SK-N-SH treated with all-trans-retinoic acid at 6 μM for 48 hours (cell line): ENCODE data around the gene GALNT17.

Experiments used
- ATAC-seq: fragments of 200-7000 bp; cut with Tn5 transposase; 3 replicates; pipeline ENCODE4 v1.9.1; 2020; ENCODE audit warnings: mild to moderate bottlenecking, moderate library complexity
- ARNTL ChIP-seq: fragments of 450-650 bp; formaldehyde crosslinking; IDR thresholded peaks from 2 replicates; pipeline ENCODE4 v1.5.0; 2020; ENCODE audit warnings: low read depth, mild to moderate bottlenecking, moderate library complexity, borderline replicate concordance
- BACH2 ChIP-seq: fragments of 250-450 bp; sonication (Bioruptor Pico); IDR thresholded peaks from 2 replicates; pipeline ENCODE4 v1.9.0; 2021; ENCODE audit warnings: mild to moderate bottlenecking, borderline replicate concordance
- CSDC2 ChIP-seq: fragments of 250-450 bp; sonication (Bioruptor Pico); IDR thresholded peaks from 2 replicates; pipeline ENCODE4 v1.5.0; 2020; ENCODE audit warnings: mild to moderate bottlenecking, moderate library complexity
- ESRRG ChIP-seq: fragments of 250-450 bp; sonication (Bioruptor Pico); IDR thresholded peaks from 2 replicates; pipeline ENCODE4 v1.6.1; 2021; ENCODE audit warnings: mild to moderate bottlenecking
- GLIS3 ChIP-seq: fragments of 250-450 bp; sonication (Bioruptor Pico); IDR thresholded peaks from 2 replicates; pipeline ENCODE4 v1.5.0; 2020; ENCODE audit warnings: mild to moderate bottlenecking, moderate library complexity
- OSR1 ChIP-seq: fragments of 250-450 bp; sonication (Bioruptor Pico); IDR thresholded peaks from 2 replicates; pipeline ENCODE4 v1.8.0; 2022; ENCODE audit warnings: moderate library complexity, mild to moderate bottlenecking, inconsistent platforms
- PPARA ChIP-seq: fragments of 250-450 bp; sonication (Bioruptor Pico); IDR thresholded peaks from 2 replicates; pipeline ENCODE4 v1.5.0; 2020; ENCODE audit warnings: mild to moderate bottlenecking, borderline replicate concordance
- RARB ChIP-seq: fragments of 250-450 bp; sonication (Bioruptor Pico); IDR thresholded peaks from 2 replicates; pipeline ENCODE4 v1.8.0; 2021; ENCODE audit warnings: mild to moderate bottlenecking, moderate library complexity
- SNAI2 ChIP-seq: fragments of 250-450 bp; sonication (Bioruptor Pico); IDR thresholded peaks from 2 replicates; pipeline ENCODE4 v1.5.0; 2020; ENCODE audit warnings: mild to moderate bottlenecking, moderate library complexity
- TCF4 ChIP-seq: fragments of 250-450 bp; sonication (Bioruptor Pico); IDR thresholded peaks from 2 replicates; pipeline ENCODE4 v1.8.0; 2021; ENCODE audit warnings: mild to moderate bottlenecking, moderate library complexity, borderline replicate concordance
- TOX ChIP-seq: fragments of 250-450 bp; sonication (Bioruptor Pico); IDR thresholded peaks from 2 replicates; pipeline ENCODE4 v1.8.0; 2021; ENCODE audit warnings: mild to moderate bottlenecking, moderate library complexity, borderline replicate concordance
- ZFP3 ChIP-seq: fragments of 250-450 bp; sonication (Bioruptor Pico); IDR thresholded peaks from 2 replicates; pipeline ENCODE4 v1.5.0; 2020; ENCODE audit warnings: mild to moderate bottlenecking, moderate library complexity
- ZFP30 ChIP-seq: fragments of 450-650 bp; formaldehyde crosslinking; IDR thresholded peaks from 2 replicates; pipeline ENCODE4 v1.5.0; 2022; ENCODE audit warnings: mild to moderate bottlenecking, moderate library complexity
- ZNF8 ChIP-seq: fragments of 450-650 bp; formaldehyde crosslinking; IDR thresholded peaks from 2 replicates; pipeline ENCODE4 v1.5.0; 2020; ENCODE audit warnings: mild to moderate bottlenecking, moderate library complexity
- TF ChIP-seq, protein P1 (sequence below): fragments of 250-450 bp; sonication (Bioruptor Pico); IDR thresholded peaks from 2 replicates; pipeline ENCODE4 v1.5.1; 2021; ENCODE audit warnings: mild to moderate bottlenecking, moderate library complexity
- TF ChIP-seq, protein P2 (sequence below): fragments of 250-450 bp; sonication (Bioruptor Pico); IDR thresholded peaks from 2 replicates; pipeline ENCODE4 v1.5.0; 2020; ENCODE audit warnings: mild to moderate bottlenecking, moderate library complexity
- TF ChIP-seq, protein P3 (sequence below): fragments of 250-450 bp; sonication (Bioruptor Pico); IDR thresholded peaks from 2 replicates; pipeline ENCODE4 v1.8.0; 2021; ENCODE audit warnings: low read depth, mild to moderate bottlenecking, moderate library complexity, borderline replicate concordance
- TF ChIP-seq, protein P4 (sequence below): fragments of 250-450 bp; sonication (Bioruptor Pico); IDR thresholded peaks from 2 replicates; pipeline ENCODE4 v1.8.0; 2020; ENCODE audit warnings: mild to moderate bottlenecking, moderate library complexity, borderline replicate concordance
- TF ChIP-seq, protein P5 (sequence below): fragments of 250-450 bp; sonication (Bioruptor Pico); IDR thresholded peaks from 2 replicates; pipeline ENCODE4 v1.5.1; 2020; ENCODE audit warnings: low read depth, mild to moderate bottlenecking, moderate library complexity

Gene GALNT17

DNA sequence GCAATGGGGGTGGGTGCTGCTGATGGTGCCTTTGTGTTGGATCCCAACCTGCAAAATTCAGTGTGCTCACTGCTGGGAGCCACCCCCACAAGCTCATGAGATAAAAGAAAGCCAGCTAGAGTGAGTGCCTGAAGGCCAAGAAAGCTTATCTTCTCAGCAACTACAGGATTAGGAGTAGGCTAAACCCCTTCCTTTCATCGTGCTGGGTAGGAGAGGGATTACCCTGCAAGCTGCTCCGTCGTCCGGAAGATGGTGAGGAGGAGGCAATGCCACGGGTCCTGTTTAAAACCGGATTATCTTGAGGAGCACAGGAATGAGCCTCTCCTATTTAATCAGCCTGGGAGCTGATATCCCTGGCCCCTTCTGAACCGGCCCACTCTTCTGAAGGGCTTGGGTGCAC is 258.0 kb downstream of the GALNT17 start (continued):
- TF ChIP-seq, protein P1, sequence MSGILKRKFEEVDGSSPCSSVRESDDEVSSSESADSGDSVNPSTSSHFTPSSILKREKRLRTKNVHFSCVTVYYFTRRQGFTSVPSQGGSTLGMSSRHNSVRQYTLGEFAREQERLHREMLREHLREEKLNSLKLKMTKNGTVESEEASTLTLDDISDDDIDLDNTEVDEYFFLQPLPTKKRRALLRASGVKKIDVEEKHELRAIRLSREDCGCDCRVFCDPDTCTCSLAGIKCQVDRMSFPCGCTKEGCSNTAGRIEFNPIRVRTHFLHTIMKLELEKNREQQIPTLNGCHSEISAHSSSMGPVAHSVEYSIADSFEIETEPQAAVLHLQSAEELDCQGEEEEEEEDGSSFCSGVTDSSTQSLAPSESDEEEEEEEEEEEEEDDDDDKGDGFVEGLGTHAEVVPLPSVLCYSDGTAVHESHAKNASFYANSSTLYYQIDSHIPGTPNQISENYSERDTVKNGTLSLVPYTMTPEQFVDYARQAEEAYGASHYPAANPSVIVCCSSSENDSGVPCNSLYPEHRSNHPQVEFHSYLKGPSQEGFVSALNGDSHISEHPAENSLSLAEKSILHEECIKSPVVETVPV (CRISPR knock-in tag) = no peak

DNA sequence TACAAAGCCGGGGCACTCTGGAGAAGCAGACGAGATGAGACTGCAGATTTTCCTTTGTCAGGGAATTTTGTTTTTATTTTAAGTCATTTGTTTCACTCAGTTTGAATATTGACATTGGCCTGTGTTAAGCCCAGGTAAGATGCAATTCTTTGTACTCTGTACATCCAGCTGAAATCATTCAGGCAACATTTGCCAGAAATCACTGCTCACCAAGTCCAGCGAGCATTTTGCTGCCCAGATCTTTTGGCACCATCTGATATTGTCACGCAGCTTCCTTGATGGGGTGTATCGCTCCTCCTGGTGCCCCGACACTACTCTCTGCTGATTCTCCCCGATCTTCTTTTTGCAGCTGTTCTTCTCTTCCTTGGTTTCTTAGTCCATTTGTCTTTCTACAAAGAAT is 261.7 kb downstream of the GALNT17 start:
- no peak for ATAC-seq
- no peak for TF ChIP-seq PPARA (CRISPR knock-in tag)
- TF ChIP-seq ESRRG (CRISPR knock-in tag) = no peak
- TF ChIP-seq, protein P2, sequence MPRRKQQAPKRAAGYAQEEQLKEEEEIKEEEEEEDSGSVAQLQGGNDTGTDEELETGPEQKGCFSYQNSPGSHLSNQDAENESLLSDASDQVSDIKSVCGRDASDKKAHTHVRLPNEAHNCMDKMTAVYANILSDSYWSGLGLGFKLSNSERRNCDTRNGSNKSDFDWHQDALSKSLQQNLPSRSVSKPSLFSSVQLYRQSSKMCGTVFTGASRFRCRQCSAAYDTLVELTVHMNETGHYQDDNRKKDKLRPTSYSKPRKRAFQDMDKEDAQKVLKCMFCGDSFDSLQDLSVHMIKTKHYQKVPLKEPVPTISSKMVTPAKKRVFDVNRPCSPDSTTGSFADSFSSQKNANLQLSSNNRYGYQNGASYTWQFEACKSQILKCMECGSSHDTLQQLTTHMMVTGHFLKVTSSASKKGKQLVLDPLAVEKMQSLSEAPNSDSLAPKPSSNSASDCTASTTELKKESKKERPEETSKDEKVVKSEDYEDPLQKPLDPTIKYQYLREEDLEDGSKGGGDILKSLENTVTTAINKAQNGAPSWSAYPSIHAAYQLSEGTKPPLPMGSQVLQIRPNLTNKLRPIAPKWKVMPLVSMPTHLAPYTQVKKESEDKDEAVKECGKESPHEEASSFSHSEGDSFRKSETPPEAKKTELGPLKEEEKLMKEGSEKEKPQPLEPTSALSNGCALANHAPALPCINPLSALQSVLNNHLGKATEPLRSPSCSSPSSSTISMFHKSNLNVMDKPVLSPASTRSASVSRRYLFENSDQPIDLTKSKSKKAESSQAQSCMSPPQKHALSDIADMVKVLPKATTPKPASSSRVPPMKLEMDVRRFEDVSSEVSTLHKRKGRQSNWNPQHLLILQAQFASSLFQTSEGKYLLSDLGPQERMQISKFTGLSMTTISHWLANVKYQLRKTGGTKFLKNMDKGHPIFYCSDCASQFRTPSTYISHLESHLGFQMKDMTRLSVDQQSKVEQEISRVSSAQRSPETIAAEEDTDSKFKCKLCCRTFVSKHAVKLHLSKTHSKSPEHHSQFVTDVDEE = no peak
- TF ChIP-seq GLIS3 (CRISPR knock-in tag) = no peak
- TF ChIP-seq BACH2 (CRISPR knock-in tag) = no peak
- TF ChIP-seq TCF4 = no peak
- TF ChIP-seq, protein P1 (CRISPR knock-in tag) = no peak
- no peak for TF ChIP-seq ZFP3 (CRISPR knock-in tag)
- TF ChIP-seq, protein P3, sequence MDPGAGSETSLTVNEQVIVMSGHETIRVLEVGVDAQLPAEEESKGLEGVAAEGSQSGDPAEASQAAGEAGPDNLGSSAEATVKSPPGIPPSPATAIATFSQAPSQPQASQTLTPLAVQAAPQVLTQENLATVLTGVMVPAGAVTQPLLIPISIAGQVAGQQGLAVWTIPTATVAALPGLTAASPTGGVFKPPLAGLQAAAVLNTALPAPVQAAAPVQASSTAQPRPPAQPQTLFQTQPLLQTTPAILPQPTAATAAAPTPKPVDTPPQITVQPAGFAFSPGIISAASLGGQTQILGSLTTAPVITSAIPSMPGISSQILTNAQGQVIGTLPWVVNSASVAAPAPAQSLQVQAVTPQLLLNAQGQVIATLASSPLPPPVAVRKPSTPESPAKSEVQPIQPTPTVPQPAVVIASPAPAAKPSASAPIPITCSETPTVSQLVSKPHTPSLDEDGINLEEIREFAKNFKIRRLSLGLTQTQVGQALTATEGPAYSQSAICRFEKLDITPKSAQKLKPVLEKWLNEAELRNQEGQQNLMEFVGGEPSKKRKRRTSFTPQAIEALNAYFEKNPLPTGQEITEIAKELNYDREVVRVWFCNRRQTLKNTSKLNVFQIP (CRISPR knock-in tag) = no peak
- TF ChIP-seq ZNF8 (CRISPR knock-in tag) = no peak
- no peak for TF ChIP-seq TOX (CRISPR knock-in tag)
- no peak for TF ChIP-seq ZFP30 (CRISPR knock-in tag)
- TF ChIP-seq, protein P4, sequence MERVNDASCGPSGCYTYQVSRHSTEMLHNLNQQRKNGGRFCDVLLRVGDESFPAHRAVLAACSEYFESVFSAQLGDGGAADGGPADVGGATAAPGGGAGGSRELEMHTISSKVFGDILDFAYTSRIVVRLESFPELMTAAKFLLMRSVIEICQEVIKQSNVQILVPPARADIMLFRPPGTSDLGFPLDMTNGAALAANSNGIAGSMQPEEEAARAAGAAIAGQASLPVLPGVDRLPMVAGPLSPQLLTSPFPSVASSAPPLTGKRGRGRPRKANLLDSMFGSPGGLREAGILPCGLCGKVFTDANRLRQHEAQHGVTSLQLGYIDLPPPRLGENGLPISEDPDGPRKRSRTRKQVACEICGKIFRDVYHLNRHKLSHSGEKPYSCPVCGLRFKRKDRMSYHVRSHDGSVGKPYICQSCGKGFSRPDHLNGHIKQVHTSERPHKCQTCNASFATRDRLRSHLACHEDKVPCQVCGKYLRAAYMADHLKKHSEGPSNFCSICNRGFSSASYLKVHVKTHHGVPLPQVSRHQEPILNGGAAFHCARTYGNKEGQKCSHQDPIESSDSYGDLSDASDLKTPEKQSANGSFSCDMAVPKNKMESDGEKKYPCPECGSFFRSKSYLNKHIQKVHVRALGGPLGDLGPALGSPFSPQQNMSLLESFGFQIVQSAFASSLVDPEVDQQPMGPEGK = no peak
- TF ChIP-seq OSR1 (CRISPR knock-in tag) = no peak
- no peak for TF ChIP-seq CSDC2 (CRISPR knock-in tag)
- TF ChIP-seq SNAI2 (CRISPR knock-in tag) = no peak
- no peak for TF ChIP-seq ARNTL (CRISPR knock-in tag)
- no peak for TF ChIP-seq RARB (CRISPR knock-in tag)
- TF ChIP-seq, protein P5, sequence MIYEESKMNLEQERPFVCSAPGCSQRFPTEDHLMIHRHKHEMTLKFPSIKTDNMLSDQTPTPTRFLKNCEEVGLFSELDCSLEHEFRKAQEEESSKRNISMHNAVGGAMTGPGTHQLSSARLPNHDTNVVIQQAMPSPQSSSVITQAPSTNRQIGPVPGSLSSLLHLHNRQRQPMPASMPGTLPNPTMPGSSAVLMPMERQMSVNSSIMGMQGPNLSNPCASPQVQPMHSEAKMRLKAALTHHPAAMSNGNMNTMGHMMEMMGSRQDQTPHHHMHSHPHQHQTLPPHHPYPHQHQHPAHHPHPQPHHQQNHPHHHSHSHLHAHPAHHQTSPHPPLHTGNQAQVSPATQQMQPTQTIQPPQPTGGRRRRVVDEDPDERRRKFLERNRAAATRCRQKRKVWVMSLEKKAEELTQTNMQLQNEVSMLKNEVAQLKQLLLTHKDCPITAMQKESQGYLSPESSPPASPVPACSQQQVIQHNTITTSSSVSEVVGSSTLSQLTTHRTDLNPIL (CRISPR knock-in tag) = no peak

DNA sequence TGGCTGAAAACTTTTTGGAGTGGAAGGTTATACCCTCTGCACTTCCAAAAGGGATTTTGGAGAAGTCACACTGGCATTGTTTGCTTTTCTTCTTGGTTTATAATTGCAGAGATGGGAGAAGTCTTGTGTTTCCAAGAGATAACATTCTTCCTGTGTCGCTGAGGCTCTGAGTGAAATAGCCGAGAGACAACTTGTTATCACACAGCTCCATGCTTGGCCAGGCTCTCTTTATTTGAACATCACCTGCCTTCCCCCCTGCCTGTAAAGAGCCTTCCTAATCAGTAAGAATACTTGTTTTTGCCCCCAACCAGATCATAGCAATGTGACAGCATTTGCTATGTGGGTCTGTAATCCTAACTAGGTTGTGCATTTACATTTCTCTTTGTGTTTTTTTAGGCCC is 270.7 kb downstream of the GALNT17 start:
- no peak for TF ChIP-seq TOX (CRISPR knock-in tag)
- no peak for TF ChIP-seq PPARA (CRISPR knock-in tag)
- TF ChIP-seq SNAI2 (CRISPR knock-in tag) = no peak
- TF ChIP-seq BACH2 (CRISPR knock-in tag) = no peak
- TF ChIP-seq, all 23 proteins: peak for 0
- no peak for ATAC-seq
